Kidney (tissue), 14 donors: ENCODE results near the gene TPRN. TPM values are rescaled to one million over a fixed set of nuclear protein-coding genes. Genes with fewer than 3 reads are reported as not detected.

Experiments used
- DNase-seq, 5 donors: peaks; one replicate each; pipeline ENCODE4 v3.0.0-alpha.2; 2013 to 2020
- FAIRE-seq: peaks from 2 replicates; lab custom pipeline; 2012; peaks lifted over from hg19 to GRCh38; lab: Jason Lieb, UNC
- H3K27ac ChIP-seq, 2 donors: one replicate each; pipeline ENCODE4 v1.7.0; 2013; ENCODE audit warnings: low read depth in 2 of 2, low read length in 2 of 2, inconsistent platforms in 1 of 2
- H3K27me3 ChIP-seq: one replicate; pipeline ENCODE4 v1.7.1; 2013; ENCODE audit warnings: low read length, inconsistent platforms; ENCODE audit not compliant: control insufficient read depth, insufficient read depth
- H3K36me3 ChIP-seq, 3 donors: one replicate each; pipeline versions ENCODE4 v1.7.0 to v1.7.1; 2013; ENCODE audit warnings: low read length in 3 of 3, control low read depth in 1 of 3, inconsistent platforms in 1 of 3; ENCODE audit not compliant: insufficient read depth in 3 of 3, control insufficient read depth in 2 of 3
- H3K4me1 ChIP-seq, 3 donors: one replicate each; pipeline versions ENCODE4 v1.7.0 to v1.7.1; 2013; ENCODE audit warnings: low read length in 3 of 3, inconsistent platforms in 1 of 3, low read depth in 1 of 3; ENCODE audit not compliant: control insufficient read depth in 2 of 3, insufficient read depth in 2 of 3
- H3K4me3 ChIP-seq, 3 donors: one replicate each; pipeline versions ENCODE4 v1.7.0 to v1.8.1; 2013; ENCODE audit warnings: low read length in 3 of 3, control low read depth in 1 of 3, inconsistent platforms in 1 of 3
- H3K9ac ChIP-seq, 3 donors: one replicate each; pipeline versions ENCODE4 v1.7.0 to v1.7.1; 2013; ENCODE audit warnings: low read length in 3 of 3, control low read depth in 1 of 3, inconsistent platforms in 1 of 3
- H3K9me3 ChIP-seq, 3 donors: one replicate each; pipeline versions ENCODE4 v1.7.0 to v1.7.1; 2013; ENCODE audit warnings: low read length in 3 of 3, control low read depth in 1 of 3, inconsistent platforms in 1 of 3; ENCODE audit not compliant: control insufficient read depth in 2 of 3, insufficient read depth in 1 of 3
- CTCF ChIP-seq: IDR thresholded peaks from 3 replicates; pipeline ENCODE4 v1.5.1; 2012; ENCODE audit warnings: mild to moderate bottlenecking, moderate library complexity, borderline replicate concordance; ENCODE audit not compliant: insufficient read depth; ENCODE audit errors: extremely low read depth
- intact Hi-C: fragments of 100-400 bp; cut with DNase I; formaldehyde crosslinking; loops from one replicate; pipeline ENCODE4 v1.11.1; 2022
- polyA plus RNA-seq: library from polyadenylated mRNA; stranded (reverse); fragments of 350-450 nt; fragmentation: Illumina TruSeq; extraction: RNeasy Lipid Tissue Mini Kit (QIAGEN cat#74804); gene quantifications from one replicate; pipeline ENCODE4 v1.2.3, GENCODE V29; 2014; ENCODE audit warnings: low read depth, low replicate concordance; ENCODE audit not compliant: insufficient read depth
- total RNA-seq: library from RNA; stranded (reverse); fragmentation: NEBNext Ultra II Directional; extraction: Animal tissue kit (Norgen Biotek cat#: 25700); gene quantifications from one replicate; pipeline ENCODE4 v1.2.1, GENCODE V29; 2021
- donor health status: control.
- donor health status: control.
- donor health status: control.
- donor health status: control.
- donor health status: control.
- donor health status: DM: yes; HTN: yes; CAD: no.
- donor health status: Normal renal cell carcinoma (clear cell type).

The TPRN gene
- total and polyA plus RNA-seq, 2 donors from 2014 or later, result 47.2 to 49.5 TPM

DNA sequence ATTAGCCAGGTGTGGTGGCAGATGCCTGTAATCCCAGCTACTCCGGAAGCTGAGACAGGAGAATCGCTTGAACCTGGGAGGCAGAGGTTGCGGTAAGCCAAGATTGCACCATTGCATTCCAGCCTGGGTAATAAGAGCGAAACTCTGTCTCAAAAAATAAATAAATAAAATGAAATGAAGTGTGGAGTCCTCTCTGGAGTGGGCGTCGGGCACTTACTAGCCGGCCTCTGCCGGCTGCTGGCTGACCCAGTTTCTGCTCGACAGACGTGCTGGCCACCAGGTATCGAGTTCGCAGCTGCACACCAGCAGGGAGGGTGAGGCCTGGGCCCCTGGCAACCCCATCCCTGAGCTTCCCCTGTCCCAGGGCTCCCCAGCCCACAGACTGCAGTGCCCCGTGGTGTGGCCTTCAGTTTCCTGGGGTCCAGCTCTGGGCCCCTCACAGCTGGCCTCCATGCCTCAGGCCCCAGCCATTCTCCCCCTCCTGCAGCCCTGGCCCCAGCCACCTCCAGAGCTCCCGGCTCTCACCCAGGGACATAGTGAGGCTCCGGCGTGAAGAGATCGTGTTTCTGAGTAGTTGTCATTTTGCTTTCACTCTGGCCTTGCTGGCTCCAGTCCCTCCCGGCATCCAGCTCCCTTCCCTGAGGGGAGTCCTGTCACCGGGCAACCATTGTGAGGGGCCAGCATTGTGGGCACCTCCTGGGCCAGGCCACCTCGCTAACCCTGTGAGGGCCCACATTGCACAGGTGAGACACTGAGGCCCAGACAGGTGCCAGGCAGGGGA is 46.8 kb upstream of the TPRN start:
- no peak for TF ChIP-seq CTCF
- peaks cover 0 to 12% (median 5%) of the 10 kb centered on the region in 3 donors for H3K4me1 ChIP-seq
- no peak overlapping the region for H3K27ac ChIP-seq
- no peak for FAIRE-seq
- no peaks in the 10 kb centered on the region for H3K27me3 ChIP-seq
- H3K9me3 ChIP-seq, result no peaks in the 10 kb centered on the region
- peak in 4 of 5 donors; percentile 34 to 61 (median 38) for DNase-seq
- peaks cover 2 to 13% (median 6%) of the 10 kb centered on the region in 3 donors for H3K36me3 ChIP-seq
- H3K9ac ChIP-seq, result no peak overlapping the region
- H3K4me3 ChIP-seq, result no peak overlapping the region
- intact Hi-C loops, result no loop called here

DNA sequence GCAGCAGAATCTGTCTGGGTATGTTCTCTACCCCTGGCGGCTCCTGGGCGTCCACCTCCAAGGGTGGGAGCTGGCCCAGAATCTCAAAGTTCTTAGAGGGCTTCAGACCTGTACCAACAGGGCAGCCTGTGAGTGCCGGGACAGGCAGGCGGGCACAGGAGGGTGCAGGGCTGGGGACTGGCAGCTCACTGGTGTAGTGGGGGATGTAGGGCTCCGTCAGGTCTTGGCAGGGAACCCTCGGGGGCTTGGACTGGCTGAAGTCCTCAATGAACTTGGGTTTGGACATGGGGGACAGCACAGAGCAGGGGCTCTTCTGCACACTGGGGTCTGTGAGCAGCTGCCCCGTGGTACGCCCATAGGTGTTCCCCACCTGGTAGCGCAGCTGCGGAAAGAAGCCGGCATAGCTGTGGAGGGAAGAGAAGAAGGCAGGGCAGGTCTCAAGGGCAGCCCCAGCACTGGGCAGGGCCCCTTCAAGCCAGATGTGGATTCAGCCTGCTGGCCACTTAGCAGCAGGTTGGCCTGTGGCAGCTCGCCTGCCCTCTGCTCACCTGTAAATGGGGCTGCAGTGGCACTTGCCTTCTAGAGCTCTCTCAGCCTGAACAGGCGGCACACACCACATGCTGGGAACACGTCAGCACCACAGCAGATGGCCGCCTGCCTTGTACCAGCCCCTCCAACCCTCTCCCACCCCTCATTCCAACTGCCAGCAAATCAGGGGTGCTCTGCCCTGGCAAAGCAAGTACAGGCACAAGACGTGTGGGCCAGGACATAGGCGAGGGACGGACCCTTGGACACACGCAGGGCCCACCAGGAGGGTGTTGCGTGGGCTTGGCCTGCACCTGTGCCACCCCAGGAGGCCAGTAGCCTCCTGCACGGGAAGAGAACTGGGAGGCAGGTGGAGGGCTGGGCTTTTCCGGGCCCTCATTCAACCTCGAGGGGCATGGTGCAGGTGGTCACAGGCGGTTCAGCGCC is 45.2 kb upstream of the TPRN start:
- no peak for FAIRE-seq
- Histone ChIP-seq H3K4me1 (peaks cover 0 to 15% (median 7%) of the 10 kb centered on the region in 3 donors), H3K36me3 (peaks cover 2 to 13% (median 6%) of the 10 kb centered on the region in 3 donors), H3K9ac (no peak overlapping the region), H3K27ac (no peak overlapping the region), H3K27me3 (no peaks in the 10 kb centered on the region), H3K4me3 (no peak overlapping the region), H3K9me3 (no peaks in the 10 kb centered on the region)
- no peak for TF ChIP-seq CTCF
- intact Hi-C loops, result no loop called here
- peak in 1 of 5 donors; percentile 46 for DNase-seq

DNA sequence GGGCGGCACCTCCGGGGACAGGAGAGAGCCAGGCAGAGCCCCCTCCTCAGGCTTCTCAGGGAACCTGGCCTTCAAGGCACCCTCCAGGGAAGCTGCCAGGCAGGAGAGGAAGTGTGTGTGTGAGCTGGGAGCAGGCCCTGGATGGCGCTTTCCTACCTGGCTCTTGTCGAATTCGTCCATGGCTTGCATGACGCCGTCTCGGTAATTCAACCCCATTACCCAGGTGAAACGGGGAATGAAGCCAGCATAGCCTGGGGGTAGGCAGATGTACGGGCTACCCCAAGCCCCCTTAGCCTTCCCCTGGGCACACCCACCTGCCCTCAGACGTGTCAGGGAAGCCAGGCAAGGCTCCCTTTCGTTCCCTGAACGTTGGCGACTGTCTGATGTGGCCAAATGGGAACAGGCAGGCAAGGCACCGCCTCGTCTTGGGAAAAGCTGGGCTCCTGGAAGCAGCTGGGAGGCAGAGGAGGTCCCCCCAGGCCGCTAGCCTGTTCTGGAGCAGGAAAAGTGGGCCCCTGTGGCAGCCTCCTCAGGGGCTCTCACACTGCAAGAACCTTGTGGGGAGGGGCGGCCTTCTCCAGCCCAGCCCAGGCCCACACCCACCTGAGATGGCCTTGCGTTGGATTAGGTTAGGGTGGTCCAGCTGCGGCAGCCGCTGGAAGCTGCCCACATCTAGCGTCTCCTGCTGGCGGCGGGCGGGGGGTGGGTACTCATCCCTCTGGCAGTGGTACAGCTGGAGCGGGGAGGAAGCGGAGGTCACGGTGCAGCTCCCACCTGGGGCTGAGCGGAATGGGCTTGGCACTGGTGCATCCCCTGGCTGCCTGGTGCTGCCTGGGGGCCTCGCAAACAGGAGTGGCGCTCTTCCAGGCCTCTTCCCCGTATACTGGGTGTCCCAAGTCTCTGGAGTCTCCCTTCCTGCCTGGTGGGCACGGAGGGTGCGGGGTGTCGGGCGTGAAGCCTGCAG is 44.2 kb upstream of the TPRN start:
- no peak overlapping the region for H3K27ac ChIP-seq
- H3K4me1 ChIP-seq, result peaks cover 0 to 15% (median 7%) of the 10 kb centered on the region in 3 donors
- H3K36me3 ChIP-seq, result peaks cover 2 to 13% (median 6%) of the 10 kb centered on the region in 3 donors
- H3K9ac ChIP-seq, result no peak overlapping the region
- no peak overlapping the region for H3K4me3 ChIP-seq
- intact Hi-C loops, result no loop called here
- no peak for FAIRE-seq
- no peaks in the 10 kb centered on the region for H3K27me3 ChIP-seq
- H3K9me3 ChIP-seq, result no peaks in the 10 kb centered on the region
- no peak for TF ChIP-seq CTCF
- peak in 3 of 5 donors; percentile 34 to 69 (median 43) for DNase-seq
